Measurements from ENCODE around the gene CADPS2. TPM values are rescaled to one million over a fixed set of nuclear protein-coding genes. Genes with fewer than 3 reads are reported as not detected.

CADPS2 gene
- total and polyA plus RNA-seq, 2 donors (not counting 1 experiment from before 2014, with no cell fraction given), result 11.5 to 32.2 TPM

DNA sequence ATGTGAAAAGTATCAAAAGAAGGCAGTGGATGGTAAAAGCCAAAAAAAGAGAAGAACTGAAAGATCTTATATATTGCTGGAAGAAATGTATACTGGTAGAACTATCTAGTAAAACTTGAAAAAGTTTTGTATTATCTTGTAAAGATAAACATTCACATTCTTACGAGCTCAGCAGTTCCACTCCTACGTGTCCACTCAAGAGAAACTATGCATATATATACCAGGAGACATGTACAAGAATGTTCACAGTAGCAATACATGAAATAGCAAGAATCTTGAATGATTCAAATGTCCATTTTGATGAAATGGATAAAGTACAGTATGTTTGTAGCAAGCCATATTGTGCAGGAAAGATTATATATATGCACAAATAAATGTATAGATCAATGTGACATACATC lies 342.4 kb downstream of the CADPS2 start:
- Histone ChIP-seq H3K9ac (ENCODE audit: insufficient read depth, low read length) (no peak overlapping the region), H3K4me1 (ENCODE audit: control insufficient read depth, extremely low read depth, insufficient read depth, low read length) (no peaks in the 10 kb centered on the region), H3K27ac (ENCODE audit: insufficient read depth, low read length) (no peak overlapping the region), H3K36me3 (ENCODE audit: control insufficient read depth, insufficient read depth, low read length) (no peaks in the 10 kb centered on the region), H4K20me1 (ENCODE audit: control insufficient read depth, extremely low read depth, insufficient read depth, low read length) (no peaks in the 10 kb centered on the region), H3K4me3 (replicated peaks in 1 of 4; ENCODE audit: control extremely low read depth in 1 of 4, insufficient read depth in 1 of 4, low read depth in 3 of 4, low read length in 4 of 4) (no peak overlapping the region), H3K79me2 (ENCODE audit: control insufficient read depth, insufficient read depth, low read length) (no peaks in the 10 kb centered on the region), H2AFZ (ENCODE audit: low read length) (no peak overlapping the region), H3K27me3 (ENCODE audit: control insufficient read depth, insufficient read depth, low read length) (no peaks in the 10 kb centered on the region), H3K4me2 (ENCODE audit: extremely low read depth, insufficient read depth, low read length) (no peak overlapping the region), H3K9me3 (ENCODE audit: control insufficient read depth, insufficient read depth, low read depth, low read length) (no peaks in the 10 kb centered on the region)
- TF ChIP-seq, protein P1, sequence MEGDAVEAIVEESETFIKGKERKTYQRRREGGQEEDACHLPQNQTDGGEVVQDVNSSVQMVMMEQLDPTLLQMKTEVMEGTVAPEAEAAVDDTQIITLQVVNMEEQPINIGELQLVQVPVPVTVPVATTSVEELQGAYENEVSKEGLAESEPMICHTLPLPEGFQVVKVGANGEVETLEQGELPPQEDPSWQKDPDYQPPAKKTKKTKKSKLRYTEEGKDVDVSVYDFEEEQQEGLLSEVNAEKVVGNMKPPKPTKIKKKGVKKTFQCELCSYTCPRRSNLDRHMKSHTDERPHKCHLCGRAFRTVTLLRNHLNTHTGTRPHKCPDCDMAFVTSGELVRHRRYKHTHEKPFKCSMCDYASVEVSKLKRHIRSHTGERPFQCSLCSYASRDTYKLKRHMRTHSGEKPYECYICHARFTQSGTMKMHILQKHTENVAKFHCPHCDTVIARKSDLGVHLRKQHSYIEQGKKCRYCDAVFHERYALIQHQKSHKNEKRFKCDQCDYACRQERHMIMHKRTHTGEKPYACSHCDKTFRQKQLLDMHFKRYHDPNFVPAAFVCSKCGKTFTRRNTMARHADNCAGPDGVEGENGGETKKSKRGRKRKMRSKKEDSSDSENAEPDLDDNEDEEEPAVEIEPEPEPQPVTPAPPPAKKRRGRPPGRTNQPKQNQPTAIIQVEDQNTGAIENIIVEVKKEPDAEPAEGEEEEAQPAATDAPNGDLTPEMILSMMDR (conservative IDR thresholded peaks at IDR 0.05 in 1 of 2, IDR thresholded peaks at IDR 0.05 in 1 of 2; ENCODE audit: low read depth in 1 of 2, low read length in 2 of 2), result no peak
- TF ChIP-seq EZH2 (IDR thresholded peaks at IDR 0.05; ENCODE audit: low read length, missing control alignments), result no peak
- no peak for DNase-seq (ENCODE audit: low read depth in 2 of 2)

DNA sequence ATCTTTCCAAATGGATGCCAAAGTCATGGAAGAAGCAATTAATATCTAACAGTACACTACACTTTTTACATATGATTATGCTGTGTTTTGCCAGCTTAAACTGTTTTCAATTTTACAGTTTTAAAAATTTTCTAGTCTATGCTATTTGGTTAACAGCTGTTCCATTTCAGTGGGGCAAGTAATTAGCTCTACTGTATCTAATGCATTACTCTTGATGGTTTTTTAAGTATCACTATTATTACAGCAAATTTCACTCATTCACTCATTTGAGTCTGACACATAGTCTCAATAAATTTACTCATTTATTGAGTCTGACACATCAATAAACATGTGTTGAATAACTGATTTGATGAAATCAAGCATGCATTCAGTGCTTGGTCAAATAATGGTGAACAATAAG lies 343.1 kb downstream of the CADPS2 start:
- Histone ChIP-seq H3K27me3 (ENCODE audit: control insufficient read depth, insufficient read depth, low read length) (no peaks in the 10 kb centered on the region), H3K4me3 (replicated peaks in 1 of 4; ENCODE audit: control extremely low read depth in 1 of 4, insufficient read depth in 1 of 4, low read depth in 3 of 4, low read length in 4 of 4) (no peak overlapping the region), H3K9ac (ENCODE audit: insufficient read depth, low read length) (no peak overlapping the region), H3K9me3 (ENCODE audit: control insufficient read depth, insufficient read depth, low read depth, low read length) (no peaks in the 10 kb centered on the region), H3K27ac (ENCODE audit: insufficient read depth, low read length) (no peak overlapping the region), H3K36me3 (ENCODE audit: control insufficient read depth, insufficient read depth, low read length) (no peaks in the 10 kb centered on the region), H4K20me1 (ENCODE audit: control insufficient read depth, extremely low read depth, insufficient read depth, low read length) (no peaks in the 10 kb centered on the region), H3K4me1 (ENCODE audit: control insufficient read depth, extremely low read depth, insufficient read depth, low read length) (no peaks in the 10 kb centered on the region), H3K4me2 (ENCODE audit: extremely low read depth, insufficient read depth, low read length) (no peak overlapping the region), H2AFZ (ENCODE audit: low read length) (no peak overlapping the region), H3K79me2 (ENCODE audit: control insufficient read depth, insufficient read depth, low read length) (no peaks in the 10 kb centered on the region)
- TF ChIP-seq EZH2 (IDR thresholded peaks at IDR 0.05; ENCODE audit: low read length, missing control alignments), result no peak
- TF ChIP-seq, protein P1 (conservative IDR thresholded peaks at IDR 0.05 in 1 of 2, IDR thresholded peaks at IDR 0.05 in 1 of 2; ENCODE audit: low read depth in 1 of 2, low read length in 2 of 2), result no peak
- DNase-seq (ENCODE audit: low read depth in 2 of 2), result no peak

DNA sequence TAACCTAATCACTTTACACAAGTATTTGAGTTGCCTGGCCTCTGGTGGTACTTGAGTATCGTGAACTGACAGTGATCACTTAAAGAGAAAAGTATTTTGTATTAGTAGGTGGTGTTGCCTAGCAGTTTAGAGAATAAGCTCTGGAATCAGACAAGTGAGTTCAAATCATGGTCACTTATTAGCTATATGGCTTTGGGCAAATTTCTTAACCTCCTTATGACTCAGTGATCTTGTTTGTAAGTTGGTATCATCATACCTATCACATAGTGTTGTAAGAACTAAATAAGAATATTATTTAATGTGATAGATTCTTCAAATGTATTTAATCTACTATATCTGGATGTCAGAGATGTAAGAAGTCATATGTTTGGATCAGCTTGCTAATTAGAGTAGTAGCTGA lies 351.2 kb downstream of the CADPS2 start:
- H2AFZ ChIP-seq (ENCODE audit: low read length), result no peak overlapping the region
- H3K4me2 ChIP-seq (ENCODE audit: extremely low read depth, insufficient read depth, low read length), result no peak overlapping the region
- H3K36me3 ChIP-seq (ENCODE audit: control insufficient read depth, insufficient read depth, low read length), result no peaks in the 10 kb centered on the region
- no peaks in the 10 kb centered on the region for H4K20me1 ChIP-seq (ENCODE audit: control insufficient read depth, extremely low read depth, insufficient read depth, low read length)
- TF ChIP-seq, protein P1 (conservative IDR thresholded peaks at IDR 0.05 in 1 of 2, IDR thresholded peaks at IDR 0.05 in 1 of 2; ENCODE audit: low read depth in 1 of 2, low read length in 2 of 2), result no peak
- no peak for TF ChIP-seq EZH2 (IDR thresholded peaks at IDR 0.05; ENCODE audit: low read length, missing control alignments)
- no peaks in the 10 kb centered on the region for H3K9me3 ChIP-seq (ENCODE audit: control insufficient read depth, insufficient read depth, low read depth, low read length)
- no peaks in the 10 kb centered on the region for H3K79me2 ChIP-seq (ENCODE audit: control insufficient read depth, insufficient read depth, low read length)
- H3K27ac ChIP-seq (ENCODE audit: insufficient read depth, low read length), result no peak overlapping the region
- no peak overlapping the region for H3K9ac ChIP-seq (ENCODE audit: insufficient read depth, low read length)
- no peak for DNase-seq (ENCODE audit: low read depth in 2 of 2)
- H3K4me3 ChIP-seq (replicated peaks in 1 of 4; ENCODE audit: control extremely low read depth in 1 of 4, insufficient read depth in 1 of 4, low read depth in 3 of 4, low read length in 4 of 4), result no peak overlapping the region
- H3K4me1 ChIP-seq (ENCODE audit: control insufficient read depth, extremely low read depth, insufficient read depth, low read length), result no peaks in the 10 kb centered on the region
- H3K27me3 ChIP-seq (ENCODE audit: control insufficient read depth, insufficient read depth, low read length), result no peaks in the 10 kb centered on the region
